HG03175 (cell line): ENCODE data around the gene PHOSPHO2.

Experiments
- ATAC-seq: cut with Tn5 transposase; IDR thresholded peaks from one replicate; pipeline ENCODE4 v1.9.1; 2021; ENCODE audit warnings: mild to moderate bottlenecking, moderate library complexity; ENCODE audit not compliant: unreplicated experiment

Gene PHOSPHO2

DNA sequence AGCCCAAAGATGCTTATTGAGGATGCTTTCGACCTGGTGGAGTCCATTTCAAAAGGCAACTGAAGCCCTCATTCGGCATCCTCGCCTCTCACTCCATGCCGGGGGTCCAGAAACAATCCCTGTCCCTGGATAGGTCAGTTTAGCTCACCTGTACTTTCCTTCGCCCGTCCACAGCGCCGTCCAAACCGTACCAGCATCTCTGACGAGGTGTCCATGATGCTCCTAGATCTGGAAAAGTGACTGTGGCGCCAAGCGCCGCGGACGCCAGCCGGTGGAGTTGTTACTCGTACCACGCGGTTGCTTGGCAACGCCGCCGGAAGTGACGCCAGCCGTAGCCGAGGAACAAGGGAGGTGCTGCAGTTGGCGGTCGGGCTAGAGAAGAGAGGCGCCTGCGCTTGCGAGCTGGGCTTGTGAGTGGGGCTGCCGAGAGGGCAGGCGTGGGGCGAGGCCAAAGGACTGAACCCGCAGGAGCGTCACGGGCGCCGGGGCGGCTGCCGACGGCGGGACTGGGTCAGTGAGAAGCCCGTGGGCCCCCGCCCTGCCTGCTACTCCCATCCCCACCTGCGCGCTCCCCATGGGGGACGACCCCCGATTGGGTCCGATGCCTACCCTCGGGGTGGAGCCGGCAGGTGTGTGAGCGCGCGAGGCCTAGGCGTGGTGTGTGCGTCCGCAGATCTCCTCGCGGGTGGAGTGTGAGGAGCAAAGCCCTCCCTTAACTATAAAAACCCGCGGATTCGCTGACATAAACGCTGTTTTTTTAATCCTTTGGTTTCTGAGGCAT, at the start of gene PHOSPHO2, which contains the start of gene CFAP210:
Gene PHOSPHO2 (plus strand): TSS at position 357 of the 781 bp plus-strand sequence. CDS start 6,503 bp downstream, outside the sequence.
Gene CFAP210 (minus strand): TSS at position 293 of the 781 bp plus-strand sequence. CDS start 78 bp downstream, at position 215.
- ATAC-seq: peak; percentile 98

GRCh38 chr2:169647496-169647895, 46.8 kb upstream of the PHOSPHO2 start:
- no peak for ATAC-seq

GRCh38 chr2:169649278-169649677, 45.0 kb upstream of the PHOSPHO2 start:
- ATAC-seq: no peak

DNA sequence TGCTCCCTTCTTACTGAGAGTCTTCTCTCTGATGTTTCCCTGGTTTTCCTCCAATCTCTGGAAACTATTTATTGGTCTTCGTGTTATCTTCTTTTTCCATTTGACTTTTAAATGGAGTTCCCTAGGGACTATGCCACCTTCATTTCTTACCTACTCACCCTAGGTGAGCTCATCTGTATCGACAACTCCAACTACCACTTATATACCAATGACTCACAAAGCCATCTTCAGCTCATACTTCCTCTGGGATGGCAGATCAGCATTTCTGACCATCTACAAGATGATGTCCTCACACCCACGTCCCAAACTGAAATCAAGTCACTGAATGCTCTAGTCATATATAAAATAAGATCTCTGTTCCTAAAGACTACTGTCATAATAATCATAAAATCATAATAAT, 40.6 kb upstream of the PHOSPHO2 start:
- no peak for ATAC-seq

DNA sequence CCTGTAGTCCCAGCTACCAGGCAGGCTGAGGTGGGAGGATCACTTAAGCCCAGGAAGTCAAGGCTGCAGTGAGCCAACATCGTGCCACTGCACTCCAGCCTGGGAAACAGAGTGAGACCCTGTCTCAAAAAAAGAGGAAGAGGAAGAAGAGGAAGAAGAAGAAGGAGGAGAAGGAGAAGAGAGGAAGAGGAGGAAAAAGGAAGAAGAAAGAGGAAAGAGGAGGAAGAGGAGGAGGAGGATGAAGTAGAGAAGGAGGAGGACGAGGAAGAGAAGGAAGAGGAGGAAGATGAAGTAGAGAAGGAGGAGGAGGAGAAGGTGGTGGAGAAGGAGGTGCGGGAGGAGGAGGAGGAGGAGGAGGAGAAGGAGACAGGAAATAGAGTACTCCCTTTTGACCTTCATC, 38.1 kb upstream of the PHOSPHO2 start:
- no peak for ATAC-seq

DNA sequence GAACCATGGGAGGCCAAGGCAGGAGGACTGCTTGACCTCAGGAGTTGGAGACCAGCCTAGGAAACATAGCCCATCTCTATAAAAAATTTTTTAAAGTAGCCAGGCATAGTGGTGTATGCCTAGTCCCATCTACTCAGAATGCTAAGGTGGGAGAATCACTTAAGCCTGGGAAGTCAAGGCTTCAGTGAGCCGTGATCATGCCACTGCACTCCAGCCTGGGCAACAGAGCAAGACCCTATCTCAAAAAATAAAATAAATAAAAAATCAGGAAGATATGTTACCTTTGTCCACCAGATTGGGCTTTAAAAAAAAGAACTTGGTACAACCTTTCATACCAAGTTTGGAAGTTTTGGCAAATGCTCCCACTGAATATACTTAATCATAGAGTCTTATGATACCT, 35.4 kb upstream of the PHOSPHO2 start:
- no peak for ATAC-seq

DNA sequence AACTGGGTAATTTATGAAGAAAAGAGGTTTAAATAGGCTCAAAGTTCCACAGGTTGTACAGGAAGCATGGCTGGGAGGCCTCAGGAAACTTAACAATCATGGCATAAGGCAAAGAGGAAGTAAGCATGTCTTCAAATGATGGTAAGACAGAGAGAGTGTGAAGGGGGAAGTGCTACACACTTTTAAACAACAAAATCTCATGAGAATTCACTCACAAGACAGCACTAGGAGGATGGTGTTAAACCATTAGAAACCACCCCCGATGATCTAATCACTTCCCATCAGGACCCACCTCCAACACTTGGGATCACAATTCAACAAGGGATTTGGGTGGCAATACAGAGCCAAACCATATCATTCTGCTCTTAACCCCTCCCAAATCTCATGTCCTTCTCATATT, 34.9 kb upstream of the PHOSPHO2 start:
- no peak for ATAC-seq

DNA sequence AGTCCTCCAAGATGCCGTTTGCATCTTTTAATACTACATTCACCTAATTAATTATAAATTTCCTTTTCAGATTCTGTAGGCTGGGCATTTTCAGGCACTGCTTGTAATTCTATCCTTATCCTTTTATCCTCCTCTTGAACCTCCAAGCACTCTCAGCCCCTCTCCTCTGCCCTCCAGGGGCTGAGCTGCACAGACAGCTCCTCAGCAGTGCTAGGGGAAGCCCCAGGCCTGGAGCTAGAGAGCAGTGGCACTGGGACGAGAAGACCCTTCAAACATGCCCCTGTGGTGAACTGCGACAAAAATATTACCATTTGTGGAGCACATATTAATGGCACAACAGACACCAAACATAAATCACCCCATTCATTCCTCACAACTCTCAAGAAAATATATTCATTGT, 33.0 kb upstream of the PHOSPHO2 start:
- ATAC-seq: no peak

DNA sequence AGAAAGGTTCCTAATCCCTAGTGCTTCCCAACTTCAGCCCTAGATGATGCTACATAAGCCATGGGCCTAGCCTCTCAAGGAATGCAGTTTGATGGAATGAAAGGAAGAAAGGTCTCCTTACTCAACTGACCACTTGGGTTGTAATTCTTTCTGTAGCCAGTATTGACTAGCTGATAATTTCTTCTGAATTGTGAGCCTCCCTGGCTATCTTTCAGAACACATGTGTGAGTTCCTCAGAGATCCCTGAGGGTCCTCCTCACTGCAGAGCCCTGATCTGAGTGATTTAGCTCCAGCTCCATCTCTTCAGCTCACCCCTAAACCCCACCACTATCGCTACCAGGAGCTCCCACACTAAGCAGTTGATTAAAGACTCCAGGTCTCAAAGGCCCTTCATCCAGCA, 31.5 kb upstream of the PHOSPHO2 start:
- ATAC-seq: no peak

DNA sequence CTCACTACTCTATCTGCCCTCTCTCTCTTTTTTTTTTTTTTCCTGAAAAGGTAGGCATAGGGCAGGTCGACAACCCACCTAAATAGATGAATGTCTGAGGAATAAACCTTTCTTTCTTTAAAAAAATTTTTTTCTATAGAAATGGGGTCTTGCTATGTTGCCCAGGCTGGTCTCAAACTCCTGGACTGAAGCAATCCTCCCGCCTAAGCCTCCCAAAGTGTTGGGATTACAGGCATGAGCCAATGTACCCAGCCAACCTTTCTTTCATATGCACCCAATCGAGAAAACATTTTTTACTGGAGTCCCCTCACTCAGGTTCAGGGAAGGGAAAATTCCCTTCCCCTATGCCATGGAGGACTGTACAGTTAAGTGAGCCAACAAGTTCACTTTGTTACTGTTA, 31.0 kb upstream of the PHOSPHO2 start:
- ATAC-seq: no peak

DNA sequence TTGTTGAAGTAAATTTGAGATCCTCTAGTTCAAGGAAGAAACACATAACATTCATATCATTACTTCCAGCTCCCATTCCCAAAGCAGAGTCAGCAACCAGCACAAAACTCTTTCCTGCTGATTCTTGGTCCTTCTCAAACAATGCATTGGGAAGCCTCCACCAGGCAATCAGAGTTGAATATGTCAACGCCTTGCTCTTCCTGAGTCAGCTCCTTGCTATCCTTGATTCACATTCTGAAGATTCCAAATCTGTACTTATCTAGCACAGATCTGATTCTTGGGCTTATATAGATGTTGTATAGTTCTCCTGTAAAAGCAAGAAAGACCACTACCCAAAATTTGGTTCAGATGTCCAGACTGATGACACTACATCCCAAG, 29.7 kb upstream of the PHOSPHO2 start:
- no peak for ATAC-seq

DNA sequence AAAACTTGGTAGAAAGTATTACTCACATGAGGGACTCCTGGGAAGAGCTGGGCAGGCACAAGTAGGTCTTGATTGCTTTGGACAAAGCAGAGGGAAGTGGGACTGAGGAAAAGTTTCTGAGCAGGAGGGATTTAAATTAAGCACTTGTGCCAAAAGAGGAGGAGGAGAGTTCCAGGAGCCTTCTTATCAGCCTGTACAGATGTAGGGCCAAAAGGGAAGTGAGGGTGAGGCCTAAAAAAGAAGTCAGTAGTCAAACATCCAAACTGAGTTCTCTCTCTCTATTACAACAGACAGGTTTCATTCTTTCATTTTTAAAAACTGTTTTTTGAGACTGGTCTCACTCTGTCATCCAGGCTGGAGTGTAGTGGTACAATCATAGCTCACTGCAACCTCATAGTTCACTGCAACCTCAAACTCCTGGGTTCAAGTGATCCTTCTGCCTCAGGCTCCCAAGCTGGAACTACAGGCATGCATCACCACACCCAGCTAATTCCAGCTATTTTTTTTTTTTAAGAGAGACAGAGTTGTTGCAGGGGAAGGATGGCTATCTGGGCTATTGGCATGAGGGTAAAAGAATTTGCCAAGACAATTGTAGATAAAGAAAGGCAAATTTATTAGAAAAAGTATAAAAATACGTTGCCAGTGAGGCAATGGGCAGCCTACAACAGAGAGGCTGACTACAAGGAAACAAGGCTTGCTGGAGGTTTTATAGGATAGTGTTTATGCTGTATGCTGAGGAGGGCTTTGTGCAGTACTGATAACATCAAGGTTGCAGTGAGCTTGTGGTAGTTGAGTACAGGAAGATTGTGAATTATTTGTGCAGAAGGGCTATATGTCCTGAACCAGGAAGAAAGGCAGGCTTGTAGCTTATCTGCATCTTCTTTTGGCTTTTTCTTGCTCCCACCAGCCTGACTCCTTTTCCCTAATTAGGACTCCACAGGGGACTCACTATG, 29.0 kb upstream of the PHOSPHO2 start:
- no peak for ATAC-seq

- no peak for ATAC-seq
Observed at GRCh38 chr2:169667583-169667982, 26.7 kb upstream of the PHOSPHO2 start.

DNA sequence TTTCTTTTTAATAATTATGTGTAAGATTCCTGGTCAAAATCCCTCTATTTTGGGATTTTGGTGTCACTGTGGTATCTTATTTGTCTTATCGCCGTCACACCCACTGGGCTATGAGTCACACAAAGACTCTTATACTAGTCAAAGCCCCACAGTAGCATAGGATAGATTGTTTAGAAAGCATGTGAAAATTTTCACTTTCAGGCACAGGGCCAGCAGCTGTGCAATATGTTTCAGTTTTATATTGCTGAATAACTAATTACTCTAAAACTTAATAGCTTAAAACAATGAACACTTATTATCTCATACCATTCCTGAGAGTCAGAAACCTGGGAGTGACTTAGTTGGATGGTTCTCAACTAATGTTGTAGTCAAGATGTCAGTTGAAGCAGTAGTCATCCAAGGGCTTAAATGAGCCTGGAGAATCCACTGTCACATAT, 24.0 kb upstream of the PHOSPHO2 start:
- peak; percentile 51 for ATAC-seq

- no peak for ATAC-seq
Observed at GRCh38 chr2:169670937-169671336, 23.3 kb upstream of the PHOSPHO2 start.

GRCh38 chr2:169672406-169672805, 21.9 kb upstream of the PHOSPHO2 start:
- no peak for ATAC-seq

DNA sequence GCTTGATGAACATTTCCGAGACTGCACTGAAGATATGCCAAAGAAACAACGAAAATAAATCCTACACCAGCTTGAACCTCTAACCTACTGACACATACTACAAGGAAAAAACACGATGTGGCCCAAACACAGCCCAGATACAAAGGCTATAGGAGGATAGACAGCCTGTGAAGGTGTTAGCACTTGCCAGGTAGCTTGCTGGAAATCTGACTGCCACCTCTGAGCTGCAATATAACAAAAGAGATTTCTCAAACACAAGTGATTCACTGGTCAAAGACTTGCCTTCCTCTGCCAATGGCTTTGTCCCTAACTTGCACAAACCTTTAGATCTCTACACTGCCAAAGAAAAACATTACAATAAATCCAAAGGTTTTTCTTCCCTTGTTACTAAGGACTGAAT, 21.2 kb upstream of the PHOSPHO2 start:
- ATAC-seq: no peak

DNA sequence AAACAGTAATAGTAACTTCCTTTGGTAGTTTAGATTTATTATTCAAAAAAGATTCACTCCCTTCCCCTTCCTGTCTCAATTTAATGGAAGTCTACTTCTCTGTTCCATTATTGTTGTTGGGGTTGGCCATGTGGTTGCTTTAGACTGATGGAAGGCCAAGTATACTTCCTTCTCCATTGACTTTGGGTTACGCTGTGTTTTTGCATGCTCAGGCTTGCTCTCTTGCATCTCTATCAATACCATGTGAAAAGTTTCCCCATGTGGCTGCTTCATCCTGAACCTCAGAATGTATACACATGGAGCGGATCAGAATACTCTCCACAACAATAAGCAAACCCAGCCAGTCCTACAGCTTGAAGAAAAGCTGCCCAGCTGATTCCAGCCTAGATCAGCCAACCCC, 20.3 kb upstream of the PHOSPHO2 start:
- no peak for ATAC-seq

DNA sequence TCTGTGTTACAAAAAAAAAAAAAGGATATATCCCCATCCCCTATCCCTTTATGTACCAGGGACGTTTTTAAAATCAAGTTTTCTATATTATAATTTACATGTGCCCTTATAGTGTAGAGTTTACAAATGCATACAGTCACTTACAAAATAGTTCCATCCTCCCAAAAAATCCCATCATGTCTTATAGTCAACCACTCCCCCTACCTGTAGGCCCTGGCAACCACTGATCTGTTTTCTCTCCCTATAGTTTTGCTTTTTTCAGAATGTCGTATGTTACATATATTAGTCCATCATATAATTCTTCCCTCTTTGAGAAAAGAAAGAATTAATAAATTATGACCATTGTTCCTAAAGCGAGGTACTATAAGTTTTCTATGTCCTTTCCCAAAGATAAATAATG, 17.9 kb upstream of the PHOSPHO2 start:
- ATAC-seq: no peak

- ATAC-seq: no peak
Observed at GRCh38 chr2:169676850-169677249, 17.4 kb upstream of the PHOSPHO2 start.

- no peak for ATAC-seq
Observed at GRCh38 chr2:169683054-169683424, 11.2 kb upstream of the PHOSPHO2 start.
